NCI-H2171 treated with DMSO at 0.1 percent for 48 hours (cell line): ENCODE measurements around the gene NTRK3.

ENCODE experiments used
- DNase-seq: peaks from one replicate; lab custom pipeline; 2025; lab: John Stamatoyannopoulos, UW

NTRK3 gene

DNA sequence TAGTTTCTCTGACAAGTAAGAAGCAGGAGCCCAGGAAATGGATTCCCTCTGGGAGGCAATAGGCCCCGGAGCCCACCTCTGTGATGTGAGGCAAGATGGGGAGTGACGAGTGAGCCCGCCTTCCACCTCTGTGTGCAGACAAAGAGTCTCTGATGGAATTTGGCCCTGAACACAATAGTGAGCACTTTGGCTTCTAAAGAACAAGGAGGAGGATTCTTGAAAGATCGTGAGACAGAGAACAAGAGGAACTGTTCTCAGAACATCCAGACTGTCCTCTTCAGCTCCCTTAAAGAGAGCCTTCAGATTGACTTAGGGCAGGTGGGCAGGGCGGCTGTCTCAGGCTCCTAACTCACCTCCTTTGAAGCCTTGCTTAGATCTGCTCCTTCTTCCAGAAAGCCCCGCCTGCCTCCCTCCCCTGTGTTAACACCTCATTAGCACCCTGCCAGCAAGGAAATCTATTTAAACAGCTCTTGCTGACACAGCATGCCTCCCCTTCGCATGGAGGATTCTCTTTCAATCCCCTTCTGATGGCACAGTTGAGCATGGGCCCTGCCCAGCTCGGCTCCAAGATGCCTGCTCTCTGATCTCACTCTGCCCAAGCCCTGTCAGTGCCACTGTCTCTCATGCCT lies 430.3 kb downstream of the NTRK3 start:
- DNase-seq = no peak

GRCh38 chr15:87818756-87819155 lies 437.8 kb downstream of the NTRK3 start:
- DNase-seq = no peak

DNA sequence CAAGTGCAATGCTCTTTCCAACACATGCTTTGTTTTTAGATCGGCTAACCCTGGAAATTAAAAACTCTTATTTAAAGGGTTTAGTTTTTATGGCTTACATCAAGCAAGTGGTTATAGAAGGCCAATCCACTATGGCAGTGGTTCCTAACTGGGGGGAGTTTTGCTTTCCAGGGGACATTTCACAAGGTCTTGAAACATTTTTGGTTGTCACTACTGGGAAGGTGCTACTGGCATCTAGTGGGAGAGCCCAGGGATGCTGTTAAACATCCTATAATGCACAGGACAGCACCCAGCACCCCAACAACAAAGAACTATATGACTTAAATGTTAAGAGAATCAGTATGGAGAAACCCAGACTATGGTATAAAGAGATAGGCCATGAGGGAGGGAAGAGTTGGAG lies 439.0 kb downstream of the NTRK3 start:
- DNase-seq = no peak

GRCh38 chr15:87816811-87817210 lies 439.7 kb downstream of the NTRK3 start:
- no peak for DNase-seq

GRCh38 chr15:87816016-87816415 lies 440.5 kb downstream of the NTRK3 start:
- no peak for DNase-seq
